ENCODE data around the gene CPNE5.

DNA sequence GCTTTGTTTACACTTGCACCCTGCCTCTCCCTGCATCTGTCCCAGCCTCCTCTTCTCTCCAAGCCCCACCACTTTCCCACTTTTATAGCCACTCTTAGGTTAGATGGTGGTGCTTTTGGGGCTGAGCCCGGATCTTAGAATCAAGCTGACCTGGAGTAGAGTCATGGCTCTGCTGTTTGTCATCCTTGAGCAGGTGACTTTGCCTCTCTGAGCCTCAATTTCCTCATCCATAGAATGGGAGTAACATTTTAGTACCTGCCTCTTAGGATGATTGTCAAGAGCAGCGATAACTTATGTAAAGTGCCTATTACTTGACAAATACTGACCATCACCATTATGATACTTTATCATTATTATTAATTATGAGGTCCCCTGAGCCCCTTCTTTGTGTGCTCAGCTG lies 48.2 kb downstream of the CPNE5 start:
- TF ChIP-seq ELK1 (IDR thresholded peaks at IDR 0.05; ENCODE audit: borderline replicate concordance, low read depth, low read length) (no peak), MAZ (IDR thresholded peaks at IDR 0.05; ENCODE audit: borderline replicate concordance, low read depth, low read length) (no peak), POLR2A (IDR thresholded peaks at IDR 0.05; ENCODE audit: low read depth, low read length) (no peak), RAD21 (IDR thresholded peaks at IDR 0.05; ENCODE audit: low read length) (no peak), CEBPB (IDR thresholded peaks at IDR 0.05; ENCODE audit: low read depth, low read length) (no peak), MAFK (IDR thresholded peaks at IDR 0.05; ENCODE audit: low read depth, low read length) (no peak), SMC3 (IDR thresholded peaks at IDR 0.05; ENCODE audit: low read depth, low read length) (no peak), RFX5 (IDR thresholded peaks at IDR 0.05; ENCODE audit: low read depth, low read length) (no peak), USF2 (IDR thresholded peaks at IDR 0.05; ENCODE audit: low read depth, low read length) (no peak), CHD1 (IDR thresholded peaks at IDR 0.05; ENCODE audit: low read depth, low read length) (no peak), BHLHE40 (IDR thresholded peaks at IDR 0.05; ENCODE audit: low read depth, low read length) (no peak)
- TF ChIP-seq, protein P1, sequence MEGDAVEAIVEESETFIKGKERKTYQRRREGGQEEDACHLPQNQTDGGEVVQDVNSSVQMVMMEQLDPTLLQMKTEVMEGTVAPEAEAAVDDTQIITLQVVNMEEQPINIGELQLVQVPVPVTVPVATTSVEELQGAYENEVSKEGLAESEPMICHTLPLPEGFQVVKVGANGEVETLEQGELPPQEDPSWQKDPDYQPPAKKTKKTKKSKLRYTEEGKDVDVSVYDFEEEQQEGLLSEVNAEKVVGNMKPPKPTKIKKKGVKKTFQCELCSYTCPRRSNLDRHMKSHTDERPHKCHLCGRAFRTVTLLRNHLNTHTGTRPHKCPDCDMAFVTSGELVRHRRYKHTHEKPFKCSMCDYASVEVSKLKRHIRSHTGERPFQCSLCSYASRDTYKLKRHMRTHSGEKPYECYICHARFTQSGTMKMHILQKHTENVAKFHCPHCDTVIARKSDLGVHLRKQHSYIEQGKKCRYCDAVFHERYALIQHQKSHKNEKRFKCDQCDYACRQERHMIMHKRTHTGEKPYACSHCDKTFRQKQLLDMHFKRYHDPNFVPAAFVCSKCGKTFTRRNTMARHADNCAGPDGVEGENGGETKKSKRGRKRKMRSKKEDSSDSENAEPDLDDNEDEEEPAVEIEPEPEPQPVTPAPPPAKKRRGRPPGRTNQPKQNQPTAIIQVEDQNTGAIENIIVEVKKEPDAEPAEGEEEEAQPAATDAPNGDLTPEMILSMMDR (conservative IDR thresholded peaks at IDR 0.05; ENCODE audit: low read depth, low read length), result no peak
